ENCODE data around the gene NINL.
"Not testable (repeated sequence)": the region's sequence is repeated elsewhere in the genome, so short reads cannot be mapped to it uniquely, and the experiment has no call there.

NINL gene

GRCh38 chr20:25552977-25553376 lies 32.4 kb downstream of the NINL start:
- no peak for DNase-seq (ENCODE audit: low read depth in 2 of 2)

- DNase-seq (ENCODE audit: low read depth in 2 of 2) = no peak
Observed at GRCh38 chr20:25551413-25552215, 33.7 kb downstream of the NINL start.

GRCh38 chr20:25550645-25551337 lies 34.5 kb downstream of the NINL start:
- not testable (repeated sequence) for DNase-seq (ENCODE audit: low read depth in 2 of 2)

GRCh38 chr20:25549843-25550477 lies 35.4 kb downstream of the NINL start:
- no peak for DNase-seq (ENCODE audit: low read depth in 2 of 2)

- no peak for DNase-seq (ENCODE audit: low read depth in 2 of 2)
Observed at GRCh38 chr20:25549172-25549773, 36.1 kb downstream of the NINL start.

GRCh38 chr20:25548613-25549086 lies 36.7 kb downstream of the NINL start:
- no peak for DNase-seq (ENCODE audit: low read depth in 2 of 2)

GRCh38 chr20:25547999-25548398 lies 37.3 kb downstream of the NINL start:
- DNase-seq (ENCODE audit: low read depth in 2 of 2) = no peak

GRCh38 chr20:25547063-25547462 lies 38.3 kb downstream of the NINL start:
- no peak for DNase-seq (ENCODE audit: low read depth in 2 of 2)

GRCh38 chr20:25546048-25546447 lies 39.3 kb downstream of the NINL start:
- no peak for DNase-seq (ENCODE audit: low read depth in 2 of 2)

GRCh38 chr20:25545171-25545570 lies 40.2 kb downstream of the NINL start:
- no peak for DNase-seq (ENCODE audit: low read depth in 2 of 2)

- no peak for DNase-seq (ENCODE audit: low read depth in 2 of 2)
Observed at GRCh38 chr20:25544734-25545133, 40.6 kb downstream of the NINL start.

- no peak for DNase-seq (ENCODE audit: low read depth in 2 of 2)
Observed at GRCh38 chr20:25544311-25544710, 41.0 kb downstream of the NINL start.

GRCh38 chr20:25543068-25543467 lies 42.3 kb downstream of the NINL start:
- no peak for DNase-seq (ENCODE audit: low read depth in 2 of 2)

GRCh38 chr20:25541676-25542075 lies 43.7 kb downstream of the NINL start:
- DNase-seq (ENCODE audit: low read depth in 2 of 2) = no peak

- DNase-seq (ENCODE audit: low read depth in 2 of 2) = no peak
Observed at GRCh38 chr20:25539742-25540672, 45.3 kb downstream of the NINL start.

GRCh38 chr20:25538838-25539665 lies 46.3 kb downstream of the NINL start:
- no peak for DNase-seq (ENCODE audit: low read depth in 2 of 2)

- no peak for DNase-seq (ENCODE audit: low read depth in 2 of 2)
Observed at GRCh38 chr20:25537890-25538289, 47.4 kb downstream of the NINL start.

- no peak for DNase-seq (ENCODE audit: low read depth in 2 of 2)
Observed at GRCh38 chr20:25535762-25536161, 49.6 kb downstream of the NINL start.

- DNase-seq (ENCODE audit: low read depth in 2 of 2) = no peak
Observed at GRCh38 chr20:25534845-25535244, 50.5 kb downstream of the NINL start.
